SK-N-SH (cell line): ENCODE data around the gene PLEKHB1.

Source experiments
- FOXM1 ChIP-seq: IDR thresholded peaks from 2 replicates; pipeline ENCODE4 v1.4.0; 2012; ENCODE audit warnings: low read depth, mild to moderate bottlenecking
- GABPA ChIP-seq: IDR thresholded peaks from 2 replicates; pipeline ENCODE4 v1.4.0; 2012; ENCODE audit warnings: low read depth, mild to moderate bottlenecking
- YY1 ChIP-seq: IDR thresholded peaks from 2 replicates; pipeline ENCODE4 v1.4.0; 2012; ENCODE audit warnings: low read depth, mild to moderate bottlenecking
- TF ChIP-seq, protein P1 (sequence below): fragments of 200-600 bp; sonication (generic); IDR thresholded peaks from 2 replicates; pipeline ENCODE4 v1.6.1; 2017; ENCODE audit warnings: antibody characterized with exemption, mild to moderate bottlenecking, moderate library complexity
- TF ChIP-seq, protein P2 (sequence below): IDR thresholded peaks from 2 replicates; pipeline ENCODE4 v1.6.1; 2012; ENCODE audit warnings: mild to moderate bottlenecking, low read depth, low read length, moderate library complexity

DNA sequence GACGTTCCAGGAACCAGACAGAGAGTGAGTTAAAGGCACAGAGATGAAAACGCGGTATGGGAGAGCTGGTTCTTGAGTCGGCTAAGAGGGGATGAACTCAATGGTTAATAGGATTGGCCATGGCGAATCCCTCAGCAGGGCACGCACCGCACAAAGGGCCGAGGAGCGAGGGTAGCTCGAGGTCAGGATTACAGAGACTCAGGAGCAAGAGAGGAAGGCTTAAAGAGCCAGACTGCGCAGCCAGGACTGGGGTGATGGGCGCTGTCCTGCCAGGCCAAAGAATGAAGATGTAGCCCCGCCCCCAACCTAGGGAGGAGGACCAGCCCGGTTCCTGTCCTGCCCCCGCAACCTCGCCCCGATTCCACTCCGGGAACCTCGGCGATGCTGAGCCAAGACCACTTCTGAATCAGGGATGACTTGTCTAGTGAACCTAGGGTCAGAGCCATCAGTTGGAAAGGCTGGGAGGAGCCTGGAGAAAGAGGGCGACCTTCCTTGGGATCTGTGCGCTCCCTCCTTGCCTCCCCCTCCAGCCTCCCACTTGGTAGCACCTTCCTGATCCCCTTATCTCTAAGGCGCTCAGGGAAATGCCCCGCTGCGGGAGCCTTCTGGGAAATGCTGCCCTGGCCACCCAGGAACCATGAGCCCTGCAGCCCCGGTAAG lies at the start of gene PLEKHB1:
- no peak for TF ChIP-seq FOXM1
- no peak for TF ChIP-seq GABPA
- TF ChIP-seq, protein P1, sequence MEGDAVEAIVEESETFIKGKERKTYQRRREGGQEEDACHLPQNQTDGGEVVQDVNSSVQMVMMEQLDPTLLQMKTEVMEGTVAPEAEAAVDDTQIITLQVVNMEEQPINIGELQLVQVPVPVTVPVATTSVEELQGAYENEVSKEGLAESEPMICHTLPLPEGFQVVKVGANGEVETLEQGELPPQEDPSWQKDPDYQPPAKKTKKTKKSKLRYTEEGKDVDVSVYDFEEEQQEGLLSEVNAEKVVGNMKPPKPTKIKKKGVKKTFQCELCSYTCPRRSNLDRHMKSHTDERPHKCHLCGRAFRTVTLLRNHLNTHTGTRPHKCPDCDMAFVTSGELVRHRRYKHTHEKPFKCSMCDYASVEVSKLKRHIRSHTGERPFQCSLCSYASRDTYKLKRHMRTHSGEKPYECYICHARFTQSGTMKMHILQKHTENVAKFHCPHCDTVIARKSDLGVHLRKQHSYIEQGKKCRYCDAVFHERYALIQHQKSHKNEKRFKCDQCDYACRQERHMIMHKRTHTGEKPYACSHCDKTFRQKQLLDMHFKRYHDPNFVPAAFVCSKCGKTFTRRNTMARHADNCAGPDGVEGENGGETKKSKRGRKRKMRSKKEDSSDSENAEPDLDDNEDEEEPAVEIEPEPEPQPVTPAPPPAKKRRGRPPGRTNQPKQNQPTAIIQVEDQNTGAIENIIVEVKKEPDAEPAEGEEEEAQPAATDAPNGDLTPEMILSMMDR = no peak
- no peak for TF ChIP-seq YY1
- TF ChIP-seq, protein P2, sequence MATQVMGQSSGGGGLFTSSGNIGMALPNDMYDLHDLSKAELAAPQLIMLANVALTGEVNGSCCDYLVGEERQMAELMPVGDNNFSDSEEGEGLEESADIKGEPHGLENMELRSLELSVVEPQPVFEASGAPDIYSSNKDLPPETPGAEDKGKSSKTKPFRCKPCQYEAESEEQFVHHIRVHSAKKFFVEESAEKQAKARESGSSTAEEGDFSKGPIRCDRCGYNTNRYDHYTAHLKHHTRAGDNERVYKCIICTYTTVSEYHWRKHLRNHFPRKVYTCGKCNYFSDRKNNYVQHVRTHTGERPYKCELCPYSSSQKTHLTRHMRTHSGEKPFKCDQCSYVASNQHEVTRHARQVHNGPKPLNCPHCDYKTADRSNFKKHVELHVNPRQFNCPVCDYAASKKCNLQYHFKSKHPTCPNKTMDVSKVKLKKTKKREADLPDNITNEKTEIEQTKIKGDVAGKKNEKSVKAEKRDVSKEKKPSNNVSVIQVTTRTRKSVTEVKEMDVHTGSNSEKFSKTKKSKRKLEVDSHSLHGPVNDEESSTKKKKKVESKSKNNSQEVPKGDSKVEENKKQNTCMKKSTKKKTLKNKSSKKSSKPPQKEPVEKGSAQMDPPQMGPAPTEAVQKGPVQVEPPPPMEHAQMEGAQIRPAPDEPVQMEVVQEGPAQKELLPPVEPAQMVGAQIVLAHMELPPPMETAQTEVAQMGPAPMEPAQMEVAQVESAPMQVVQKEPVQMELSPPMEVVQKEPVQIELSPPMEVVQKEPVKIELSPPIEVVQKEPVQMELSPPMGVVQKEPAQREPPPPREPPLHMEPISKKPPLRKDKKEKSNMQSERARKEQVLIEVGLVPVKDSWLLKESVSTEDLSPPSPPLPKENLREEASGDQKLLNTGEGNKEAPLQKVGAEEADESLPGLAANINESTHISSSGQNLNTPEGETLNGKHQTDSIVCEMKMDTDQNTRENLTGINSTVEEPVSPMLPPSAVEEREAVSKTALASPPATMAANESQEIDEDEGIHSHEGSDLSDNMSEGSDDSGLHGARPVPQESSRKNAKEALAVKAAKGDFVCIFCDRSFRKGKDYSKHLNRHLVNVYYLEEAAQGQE = no peak
